Effector memory CD8-positive, alpha-beta T cell (primary cell): ENCODE results near the gene CLRN2.

Source experiments
- ATAC-seq: fragments of 150-1000 bp; cut with Tn5 transposase; replicated peaks from 2 replicates; pipeline ENCODE4 v1.10.0; 2021; ENCODE audit warnings: mild to moderate bottlenecking, moderate library complexity
- DNase-seq, 3 experiments: peaks; one replicate each; pipeline ENCODE4 v3.0.0; 2021
- H3K27ac Mint-ChIP-seq, 2 donors: one replicate each; pipeline ENCODE4 v1.8.0; 2022; ENCODE audit warnings: mild to moderate bottlenecking in 2 of 2, mixed read lengths in 2 of 2, moderate library complexity in 2 of 2
- H3K27me3 Mint-ChIP-seq, 2 donors: one replicate each; pipeline ENCODE4 v1.8.0; 2022; ENCODE audit warnings: mixed read lengths in 2 of 2
- H3K36me3 Mint-ChIP-seq: one replicate; pipeline ENCODE4 v1.8.0; 2022; ENCODE audit warnings: mild to moderate bottlenecking, moderate library complexity, mixed read lengths; ENCODE audit not compliant: insufficient read depth
- H3K4me1 Mint-ChIP-seq, 2 donors: one replicate each; pipeline ENCODE4 v1.8.0; 2022; ENCODE audit warnings: low read depth in 2 of 2, mixed read lengths in 2 of 2
- H3K4me3 Mint-ChIP-seq, 2 donors: one replicate each; pipeline ENCODE4 v1.8.0; 2022; ENCODE audit warnings: mild to moderate bottlenecking in 2 of 2, mixed read lengths in 2 of 2, moderate library complexity in 2 of 2
- H3K9me3 Mint-ChIP-seq, 2 donors: one replicate each; pipeline ENCODE4 v1.8.0; 2022; ENCODE audit warnings: mixed read lengths in 2 of 2

CLRN2 gene

GRCh38 chr4:17492058-17492741 lies 22.8 kb upstream of the CLRN2 start:
- DNase-seq (no peak), ATAC-seq (no peak)
- Mint-ChIP-seq H3K27me3 (no peaks in the 10 kb centered on the region), H3K36me3 (peaks cover 39% of the 10 kb centered on the region), H3K27ac (peak overlapping the region in 1 of 2 donors; percentile 58), H3K9me3 (no peaks in the 10 kb centered on the region), H3K4me3 (no peak overlapping the region), H3K4me1 (peaks cover 0 to 3% of the 10 kb centered on the region in 2 donors)

GRCh38 chr4:17492876-17493275 lies 22.1 kb upstream of the CLRN2 start:
- H3K4me1 Mint-ChIP-seq = peaks cover 0 to 5% of the 10 kb centered on the region in 2 donors
- ATAC-seq (no peak), DNase-seq (no peak)
- peaks cover 35% of the 10 kb centered on the region for H3K36me3 Mint-ChIP-seq
- no peaks in the 10 kb centered on the region for H3K9me3 Mint-ChIP-seq
- H3K4me3 Mint-ChIP-seq = no peak overlapping the region
- no peaks in the 10 kb centered on the region for H3K27me3 Mint-ChIP-seq
- no peak overlapping the region for H3K27ac Mint-ChIP-seq

GRCh38 chr4:17493619-17494018 lies 21.3 kb upstream of the CLRN2 start:
- H3K4me1 Mint-ChIP-seq = peaks cover 3 to 7% of the 10 kb centered on the region in 2 donors
- no peaks in the 10 kb centered on the region for H3K27me3 Mint-ChIP-seq
- H3K9me3 Mint-ChIP-seq = no peaks in the 10 kb centered on the region
- H3K36me3 Mint-ChIP-seq = peaks cover 33% of the 10 kb centered on the region
- H3K27ac Mint-ChIP-seq = no peak overlapping the region
- no peak for ATAC-seq
- no peak for DNase-seq
- no peak overlapping the region for H3K4me3 Mint-ChIP-seq

- H3K27me3 Mint-ChIP-seq = no peaks in the 10 kb centered on the region
- ATAC-seq = no peak
- H3K4me1 Mint-ChIP-seq = peaks cover 7 to 8% of the 10 kb centered on the region in 2 donors
- H3K36me3 Mint-ChIP-seq = peaks cover 32% of the 10 kb centered on the region
- H3K4me3 Mint-ChIP-seq = no peak overlapping the region
- no peaks in the 10 kb centered on the region for H3K9me3 Mint-ChIP-seq
- H3K27ac Mint-ChIP-seq = peak overlapping the region in 1 of 2 donors; percentile 41
- DNase-seq = no peak
These were observed 20.4 kb upstream of the CLRN2 start for GRCh38 chr4:17494258-17495190.

GRCh38 chr4:17497890-17498523 lies 17.0 kb upstream of the CLRN2 start:
- H3K27me3 Mint-ChIP-seq = no peaks in the 10 kb centered on the region
- H3K9me3 Mint-ChIP-seq = no peaks in the 10 kb centered on the region
- H3K4me1 Mint-ChIP-seq = peaks cover 7 to 14% of the 10 kb centered on the region in 2 donors
- H3K36me3 Mint-ChIP-seq = peaks cover 44% of the 10 kb centered on the region
- no peak overlapping the region for H3K4me3 Mint-ChIP-seq
- ATAC-seq (no peak), DNase-seq (no peak)
- H3K27ac Mint-ChIP-seq = peak overlapping the region in 1 of 2 donors; percentile 3

GRCh38 chr4:17500574-17500973 lies 14.4 kb upstream of the CLRN2 start:
- Mint-ChIP-seq H3K36me3 (peaks cover 49% of the 10 kb centered on the region), H3K9me3 (no peaks in the 10 kb centered on the region), H3K4me3 (no peak overlapping the region), H3K27ac (peak overlapping the region; percentile 6 to 80), H3K4me1 (peaks cover 4 to 21% of the 10 kb centered on the region in 2 donors), H3K27me3 (no peaks in the 10 kb centered on the region)
- ATAC-seq = no peak
- DNase-seq = no peak

GRCh38 chr4:17502756-17503155 lies 12.2 kb upstream of the CLRN2 start:
- Mint-ChIP-seq H3K4me1 (peaks cover 4 to 21% of the 10 kb centered on the region in 2 donors), H3K27ac (peak overlapping the region in 1 of 2 donors; percentile 80), H3K9me3 (no peaks in the 10 kb centered on the region), H3K27me3 (no peaks in the 10 kb centered on the region), H3K36me3 (peaks cover 62% of the 10 kb centered on the region), H3K4me3 (no peak overlapping the region)
- DNase-seq (no peak), ATAC-seq (no peak)

- Mint-ChIP-seq H3K9me3 (no peaks in the 10 kb centered on the region), H3K4me1 (peaks cover 0 to 17% of the 10 kb centered on the region in 2 donors), H3K27me3 (no peaks in the 10 kb centered on the region), H3K36me3 (peaks cover 65% of the 10 kb centered on the region), H3K27ac (no peak overlapping the region), H3K4me3 (no peak overlapping the region)
- no peak for ATAC-seq
- DNase-seq = no peak
These were observed 10.9 kb upstream of the CLRN2 start for GRCh38 chr4:17504081-17504480.

- ATAC-seq (no peak), DNase-seq (no peak)
- Mint-ChIP-seq H3K4me3 (peak overlapping the region; percentile 80 to 89), H3K27me3 (no peaks in the 10 kb centered on the region), H3K27ac (peak overlapping the region; percentile 41 to 54), H3K9me3 (no peaks in the 10 kb centered on the region), H3K36me3 (peaks cover 26% of the 10 kb centered on the region), H3K4me1 (peaks cover 21 to 27% of the 10 kb centered on the region in 2 donors)
These were observed 4.4 kb upstream of the CLRN2 start for GRCh38 chr4:17510582-17510981.

- ATAC-seq (no peak), DNase-seq (no peak)
- Mint-ChIP-seq H3K9me3 (no peaks in the 10 kb centered on the region), H3K27me3 (peaks cover 0 to 5% of the 10 kb centered on the region in 2 donors), H3K4me1 (peaks cover 21 to 27% of the 10 kb centered on the region in 2 donors), H3K4me3 (peak overlapping the region; percentile 80 to 89), H3K36me3 (peaks cover 22% of the 10 kb centered on the region), H3K27ac (peak overlapping the region; percentile 70 to 77)
These were observed 3.9 kb upstream of the CLRN2 start for GRCh38 chr4:17511051-17511450.

GRCh38 chr4:17511509-17511949 lies 3.4 kb upstream of the CLRN2 start:
- ATAC-seq (peak; percentile 60), DNase-seq (peak in 1 of 3 experiments; percentile 32)
- Mint-ChIP-seq H3K36me3 (peaks cover 22% of the 10 kb centered on the region), H3K4me1 (peaks cover 21 to 27% of the 10 kb centered on the region in 2 donors), H3K9me3 (no peaks in the 10 kb centered on the region), H3K27ac (peak overlapping the region; percentile 70 to 77), H3K4me3 (peak overlapping the region; percentile 80 to 89), H3K27me3 (peaks cover under 1 to 9% of the 10 kb centered on the region in 2 donors)

- H3K27me3 Mint-ChIP-seq = peaks cover 7 to 16% of the 10 kb centered on the region in 2 donors
- ATAC-seq = peak; percentile 91
- DNase-seq = peak; percentile 54 to 68 (median 59)
- peaks cover 17% of the 10 kb centered on the region for H3K36me3 Mint-ChIP-seq
- H3K27ac Mint-ChIP-seq = peak within 1 kb of the TSS; percentile 70 to 89
- no peaks in the 10 kb centered on the region for H3K9me3 Mint-ChIP-seq
- H3K4me3 Mint-ChIP-seq = peak within 1 kb of the TSS; percentile 80 to 89
- peaks cover 21 to 27% of the 10 kb centered on the region in 2 donors for H3K4me1 Mint-ChIP-seq
These were observed 2.8 kb upstream of the CLRN2 start, which contains the start of gene QDPR for GRCh38 chr4:17511950-17512795. TSS of gene QDPR (minus strand) at chr4:17512090. CDS start at chr4:17512054, 36 bp downstream.
